ENCODE data around the gene IDH3G.
"Not testable (repeated sequence)": the region's sequence is repeated elsewhere in the genome, so short reads cannot be mapped to it uniquely, and the experiment has no call there.

Gene IDH3G

DNA sequence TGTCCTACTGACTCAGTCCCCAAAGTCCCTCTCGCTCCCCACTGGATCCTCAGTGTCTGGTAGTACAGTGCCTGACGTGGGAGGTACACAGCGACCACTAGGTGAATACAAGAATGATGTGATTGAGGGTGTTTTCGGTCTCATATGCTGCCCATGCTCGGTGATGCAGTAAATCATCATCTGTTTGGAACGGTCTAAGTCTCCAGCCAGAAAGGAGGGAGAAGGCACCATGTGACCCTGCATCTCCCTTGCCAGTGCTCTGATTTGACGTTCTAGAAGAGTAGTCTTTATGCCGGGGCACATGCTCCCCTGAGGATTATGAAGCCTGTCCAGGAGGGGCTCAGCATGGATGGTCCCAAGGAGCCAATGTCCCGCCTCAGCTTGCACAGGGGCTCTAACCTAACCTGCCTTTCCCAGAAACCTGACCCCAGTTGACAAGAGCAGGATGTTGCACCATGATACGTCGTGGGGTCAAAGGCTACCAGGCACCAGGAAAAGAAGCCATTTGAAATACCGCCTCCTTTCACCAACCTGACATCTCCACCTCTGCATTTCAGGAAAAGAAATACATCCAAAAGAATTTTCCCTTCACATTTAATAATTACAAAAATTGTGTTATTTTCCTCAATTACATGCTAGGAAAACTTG, 43.9 kb downstream of the IDH3G start:
- no peaks in the 10 kb centered on the region for H3K4me1 ChIP-seq
- no peaks in the 10 kb centered on the region for H3K9me3 ChIP-seq (ENCODE audit: control insufficient read depth, low read length)
- no peak for TF ChIP-seq CTCF (IDR thresholded peaks at IDR 0.05)
- H3K27me3 ChIP-seq (ENCODE audit: control insufficient read depth, insufficient read depth, low read length): no peaks in the 10 kb centered on the region
- H3K27ac ChIP-seq: no peak overlapping the region
- no peaks in the 10 kb centered on the region for H3K79me2 ChIP-seq
- no peak overlapping the region for H2AFZ ChIP-seq
- no peak overlapping the region for H3K4me2 ChIP-seq (ENCODE audit: low read length)
- no peak overlapping the region for H3K4me3 ChIP-seq (ENCODE audit: low read depth, low read length)
- H3K9ac ChIP-seq: no peak overlapping the region
- no peaks in the 10 kb centered on the region for H3K36me3 ChIP-seq (ENCODE audit: control insufficient read depth, insufficient read depth, low read length)

GRCh38 chrX:153749017-153749416, 45.2 kb downstream of the IDH3G start:
- H3K4me3 ChIP-seq (ENCODE audit: low read depth, low read length); H3K36me3 ChIP-seq (ENCODE audit: control insufficient read depth, insufficient read depth, low read length); H3K9me3 ChIP-seq (ENCODE audit: control insufficient read depth, low read length); H3K79me2 ChIP-seq; H3K4me2 ChIP-seq (ENCODE audit: low read length); H3K27ac ChIP-seq; H3K4me1 ChIP-seq; H3K27me3 ChIP-seq (ENCODE audit: control insufficient read depth, insufficient read depth, low read length); H2AFZ ChIP-seq; H3K9ac ChIP-seq: not testable (repeated sequence)

DNA sequence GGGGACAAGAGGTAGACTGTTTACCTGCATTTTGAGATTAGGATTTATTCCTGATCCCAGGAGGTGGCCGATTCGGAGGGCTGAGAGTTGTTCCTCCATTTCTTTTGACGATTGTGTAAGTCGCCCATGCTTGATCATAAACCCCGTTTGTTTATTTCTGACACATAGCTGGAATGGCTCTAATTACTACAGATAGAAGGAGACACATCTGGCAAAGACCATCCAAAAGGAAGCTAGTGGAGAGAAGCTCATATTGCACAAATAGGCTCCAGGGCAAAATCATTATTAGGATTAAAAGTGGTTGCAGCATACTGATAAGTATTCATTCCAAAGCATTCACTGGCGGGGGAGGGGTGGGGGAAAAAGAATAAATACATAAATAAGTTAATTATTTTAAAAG, 47.2 kb downstream of the IDH3G start:
- not testable (repeated sequence) for H3K27ac ChIP-seq; H3K9me3 ChIP-seq (ENCODE audit: control insufficient read depth, low read length); H3K4me1 ChIP-seq

DNA sequence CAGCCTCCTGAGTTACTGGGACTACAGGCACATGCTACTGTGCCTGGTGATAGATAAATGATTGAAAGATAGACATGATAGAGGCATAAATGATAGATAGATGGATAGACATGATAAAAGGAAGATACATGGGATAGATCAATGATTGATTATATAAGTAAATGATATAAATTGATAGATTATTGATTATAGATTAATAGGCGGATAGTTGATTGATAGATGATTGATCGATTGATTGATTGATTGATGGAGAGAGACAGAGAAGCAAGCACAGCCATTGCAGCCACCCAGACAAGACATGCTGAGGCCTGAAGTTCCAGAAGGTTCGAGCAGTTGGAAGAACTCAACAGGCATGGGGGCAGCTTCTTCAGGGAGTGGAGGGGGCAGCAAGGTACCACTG, 47.8 kb downstream of the IDH3G start:
- Histone ChIP-seq H3K79me2 (no peaks in the 10 kb centered on the region), H3K36me3 (ENCODE audit: control insufficient read depth, insufficient read depth, low read length) (no peaks in the 10 kb centered on the region), H2AFZ (no peak overlapping the region), H3K27me3 (ENCODE audit: control insufficient read depth, insufficient read depth, low read length) (no peaks in the 10 kb centered on the region), H3K4me3 (ENCODE audit: low read depth, low read length) (no peak overlapping the region), H3K9ac (no peak overlapping the region), H3K9me3 (ENCODE audit: control insufficient read depth, low read length) (no peaks in the 10 kb centered on the region), H3K4me2 (ENCODE audit: low read length) (no peak overlapping the region), H3K27ac (no peak overlapping the region), H3K4me1 (no peaks in the 10 kb centered on the region)
- no peak for TF ChIP-seq CTCF (IDR thresholded peaks at IDR 0.05)

More for the DNA sequence above, 47.2 kb downstream of the IDH3G start:
- not testable (repeated sequence) for H3K9ac ChIP-seq; H3K4me3 ChIP-seq (ENCODE audit: low read depth, low read length); H3K79me2 ChIP-seq; H3K4me2 ChIP-seq (ENCODE audit: low read length); H2AFZ ChIP-seq; H3K36me3 ChIP-seq (ENCODE audit: control insufficient read depth, insufficient read depth, low read length); H3K27me3 ChIP-seq (ENCODE audit: control insufficient read depth, insufficient read depth, low read length)

- H3K4me1 ChIP-seq; H2AFZ ChIP-seq; H3K4me3 ChIP-seq (ENCODE audit: low read depth, low read length); H3K27me3 ChIP-seq (ENCODE audit: control insufficient read depth, insufficient read depth, low read length); H3K27ac ChIP-seq; H3K36me3 ChIP-seq (ENCODE audit: control insufficient read depth, insufficient read depth, low read length); H3K9me3 ChIP-seq (ENCODE audit: control insufficient read depth, low read length); H3K79me2 ChIP-seq; H3K4me2 ChIP-seq (ENCODE audit: low read length); H3K9ac ChIP-seq: not testable (repeated sequence)
Measured at GRCh38 chrX:153745067-153745433, 49.1 kb downstream of the IDH3G start.

DNA sequence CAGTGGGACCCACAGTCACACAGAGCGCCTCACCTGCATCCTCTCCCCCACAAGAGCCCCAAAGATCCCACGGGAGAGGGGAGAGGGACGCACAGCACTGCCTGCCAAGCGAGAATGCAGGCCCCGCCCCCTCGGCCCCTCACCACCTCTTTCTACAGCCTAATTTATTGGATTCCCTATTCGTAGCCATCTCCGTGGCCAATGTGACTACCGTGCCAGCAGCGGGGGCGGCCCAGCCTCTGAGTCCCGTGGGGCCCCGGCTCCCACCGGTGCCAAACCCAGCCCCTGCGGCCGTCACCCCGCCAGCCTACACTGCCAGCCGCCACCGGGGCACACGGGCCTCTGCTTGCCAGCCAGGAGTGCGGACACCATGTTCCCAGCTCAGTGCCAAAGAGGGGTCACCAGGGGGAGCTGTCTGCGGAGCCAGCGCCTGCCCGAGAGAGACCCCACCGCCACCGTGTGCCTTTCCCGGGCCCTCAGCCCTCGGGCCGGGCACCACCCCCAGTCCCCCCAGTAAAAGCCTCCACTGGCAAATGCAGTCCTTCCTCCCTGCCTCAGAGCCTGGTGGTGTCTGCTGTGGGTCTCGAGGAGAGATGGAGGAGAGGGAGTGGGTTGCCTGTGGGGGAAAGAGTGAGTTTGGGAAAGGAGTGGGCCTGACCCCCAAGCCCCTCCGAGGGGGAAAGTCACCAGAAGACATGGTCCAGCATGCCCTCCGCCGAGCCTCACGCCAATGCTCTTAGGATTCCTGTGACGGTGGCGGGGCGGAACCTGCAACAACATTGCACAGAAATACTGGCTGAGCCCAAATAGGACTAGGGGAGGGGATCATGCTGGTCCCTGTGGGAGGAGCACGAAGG, 49.7 kb downstream of the IDH3G start:
- no peaks in the 10 kb centered on the region for H3K9me3 ChIP-seq (ENCODE audit: control insufficient read depth, low read length)
- H3K79me2 ChIP-seq: no peaks in the 10 kb centered on the region
- H3K4me3 ChIP-seq (ENCODE audit: low read depth, low read length): no peak overlapping the region
- no peaks in the 10 kb centered on the region for H3K4me1 ChIP-seq
- no peak overlapping the region for H3K9ac ChIP-seq
- TF ChIP-seq CTCF (IDR thresholded peaks at IDR 0.05): no peak
- no peak overlapping the region for H2AFZ ChIP-seq
- H3K27ac ChIP-seq: no peak overlapping the region
- H3K36me3 ChIP-seq (ENCODE audit: control insufficient read depth, insufficient read depth, low read length): no peaks in the 10 kb centered on the region
- H3K27me3 ChIP-seq (ENCODE audit: control insufficient read depth, insufficient read depth, low read length): no peaks in the 10 kb centered on the region
- H3K4me2 ChIP-seq (ENCODE audit: low read length): no peak overlapping the region

- H3K4me3 ChIP-seq (ENCODE audit: low read depth, low read length); H3K27me3 ChIP-seq (ENCODE audit: control insufficient read depth, insufficient read depth, low read length); H3K36me3 ChIP-seq (ENCODE audit: control insufficient read depth, insufficient read depth, low read length); H3K79me2 ChIP-seq; H3K4me2 ChIP-seq (ENCODE audit: low read length); H3K9ac ChIP-seq; H3K4me1 ChIP-seq; H3K9me3 ChIP-seq (ENCODE audit: control insufficient read depth, low read length); H3K27ac ChIP-seq: not testable (repeated sequence)
- H2AFZ ChIP-seq: peak overlapping the region; percentile 58
Measured at GRCh38 chrX:153743468-153744209, 50.5 kb downstream of the IDH3G start.

DNA sequence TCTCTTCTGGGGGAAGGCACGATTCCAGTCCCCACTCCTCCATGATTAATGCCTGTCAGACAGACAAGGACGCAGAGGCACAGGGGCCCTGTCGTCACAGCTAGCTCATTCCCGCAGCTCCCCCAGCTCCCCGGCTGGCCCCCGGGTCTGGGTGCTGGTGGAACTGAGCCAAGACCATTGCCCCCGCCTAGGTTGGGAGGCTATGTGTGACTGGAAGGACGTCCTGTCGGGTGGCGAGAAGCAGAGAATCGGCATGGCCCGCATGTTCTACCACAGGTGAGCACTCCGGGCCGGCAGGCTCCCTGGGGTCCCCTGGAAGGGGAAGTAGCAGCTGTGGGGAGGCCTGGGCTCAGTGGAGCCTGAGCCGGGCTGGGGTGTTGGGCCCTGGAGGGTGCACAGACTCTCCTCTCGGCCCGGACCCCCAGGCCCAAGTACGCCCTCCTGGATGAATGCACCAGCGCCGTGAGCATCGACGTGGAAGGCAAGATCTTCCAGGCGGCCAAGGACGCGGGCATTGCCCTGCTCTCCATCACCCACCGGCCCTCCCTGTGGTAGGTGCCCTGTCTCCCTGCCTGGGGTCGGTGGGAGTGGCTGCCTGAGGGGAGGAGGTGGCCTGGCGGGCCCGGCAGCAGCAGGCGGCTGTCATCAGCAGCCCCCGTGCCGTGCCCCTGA, 51.2 kb downstream of the IDH3G start:
- not testable (repeated sequence) for H3K4me3 ChIP-seq (ENCODE audit: low read depth, low read length); H3K9ac ChIP-seq; H3K27me3 ChIP-seq (ENCODE audit: control insufficient read depth, insufficient read depth, low read length); H3K27ac ChIP-seq; H3K4me2 ChIP-seq (ENCODE audit: low read length); H3K4me1 ChIP-seq; H3K79me2 ChIP-seq; H3K9me3 ChIP-seq (ENCODE audit: control insufficient read depth, low read length); H3K36me3 ChIP-seq (ENCODE audit: control insufficient read depth, insufficient read depth, low read length)
- H2AFZ ChIP-seq: peak overlapping the region; percentile 58
